HCEC 1CT (cell line): ENCODE results near the gene TTLL5.
"Not testable (repeated sequence)": the region's sequence is repeated elsewhere in the genome, so short reads cannot be mapped to it uniquely, and the experiment has no call there.

Experiments
- DNase-seq: peaks from one replicate; pipeline ENCODE4 v3.0.0-alpha.2; 2017

Gene TTLL5

DNA sequence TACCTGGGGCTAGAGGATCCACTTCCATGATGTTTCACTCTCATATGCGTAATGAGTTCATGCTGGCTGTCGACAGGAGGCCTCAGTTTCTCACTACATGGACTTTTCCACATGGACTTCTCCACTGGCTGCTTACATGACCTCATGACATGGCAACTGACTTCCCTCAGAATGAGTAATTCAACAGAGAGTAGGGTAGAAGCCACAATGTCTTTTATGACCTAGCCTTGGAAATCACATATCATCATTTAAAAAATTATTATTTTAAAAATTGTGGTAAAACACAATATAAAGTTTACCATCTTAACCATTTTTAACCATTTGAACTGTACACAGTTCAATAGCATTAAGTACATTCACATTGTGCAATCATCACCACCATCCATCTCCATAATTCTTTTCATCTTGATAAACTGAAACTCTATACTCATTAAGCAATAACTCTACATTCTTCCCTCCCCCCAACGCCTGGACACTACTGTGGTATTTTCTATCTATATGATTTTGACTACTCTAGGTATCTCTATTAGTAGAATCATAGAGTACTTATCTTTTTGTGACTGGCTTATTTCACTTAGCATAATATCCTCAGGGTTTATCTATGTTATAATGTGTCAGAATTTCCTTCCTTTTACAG, 176.2 kb downstream of the TTLL5 start:
- DNase-seq = peak; percentile 68

DNA sequence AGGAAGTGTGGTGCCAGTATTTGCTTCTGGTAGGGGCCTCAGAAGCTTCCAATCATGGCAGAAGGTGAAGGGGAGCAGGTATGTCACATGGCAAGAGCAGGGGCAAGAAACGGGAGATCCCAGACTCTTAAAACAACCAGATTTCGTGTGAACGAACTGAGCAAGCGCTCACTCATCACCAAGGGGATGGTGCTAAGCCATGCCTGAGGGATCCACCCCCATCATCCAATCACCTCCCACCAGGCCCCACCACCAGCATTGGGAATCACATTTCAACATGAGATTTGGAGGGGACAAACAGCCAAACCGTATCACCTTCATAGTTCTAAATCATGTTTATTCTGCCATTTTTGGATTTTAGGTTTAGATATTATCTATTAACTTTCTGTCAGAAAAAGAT, 179.9 kb downstream of the TTLL5 start:
- no peak for DNase-seq

DNA sequence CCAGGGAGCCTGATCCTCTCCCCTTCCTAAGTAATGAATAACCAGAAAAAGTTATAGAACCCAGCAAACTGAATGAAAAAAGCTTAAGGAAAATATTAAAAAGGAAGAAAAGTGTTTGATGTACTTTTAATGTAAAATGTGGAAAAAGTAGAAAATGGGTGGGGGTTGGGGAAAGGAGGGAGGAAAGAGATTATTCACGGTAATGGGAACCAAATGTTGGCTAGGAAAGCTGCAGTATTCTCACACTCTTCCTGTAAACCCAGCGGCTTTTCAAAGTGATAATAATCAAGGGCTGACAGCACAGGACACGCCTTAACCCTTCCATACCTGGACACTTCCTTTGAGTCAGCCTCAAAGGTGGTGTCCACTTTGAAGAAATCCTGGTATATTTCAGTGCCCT, 181.5 kb downstream of the TTLL5 start:
- no peak for DNase-seq

DNA sequence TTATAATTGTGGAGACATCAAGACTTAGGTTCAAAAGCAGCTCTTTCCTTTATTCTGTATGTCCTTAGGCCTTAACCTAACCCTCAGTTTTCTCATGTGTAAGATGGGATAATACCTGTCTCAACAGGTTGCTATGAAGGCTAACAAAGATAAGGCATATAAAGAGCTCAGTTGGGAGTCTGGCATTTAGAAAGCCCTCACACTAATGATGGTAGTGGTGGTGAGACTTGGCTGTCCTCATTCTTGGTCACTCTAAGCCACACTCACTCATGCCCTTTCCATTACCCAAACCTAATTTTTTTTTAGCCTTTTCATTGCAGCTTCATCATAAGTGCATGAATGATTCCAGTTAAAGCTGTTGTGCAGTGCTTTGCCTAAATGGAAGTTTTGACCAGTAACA, 183.4 kb downstream of the TTLL5 start:
- no peak for DNase-seq

DNA sequence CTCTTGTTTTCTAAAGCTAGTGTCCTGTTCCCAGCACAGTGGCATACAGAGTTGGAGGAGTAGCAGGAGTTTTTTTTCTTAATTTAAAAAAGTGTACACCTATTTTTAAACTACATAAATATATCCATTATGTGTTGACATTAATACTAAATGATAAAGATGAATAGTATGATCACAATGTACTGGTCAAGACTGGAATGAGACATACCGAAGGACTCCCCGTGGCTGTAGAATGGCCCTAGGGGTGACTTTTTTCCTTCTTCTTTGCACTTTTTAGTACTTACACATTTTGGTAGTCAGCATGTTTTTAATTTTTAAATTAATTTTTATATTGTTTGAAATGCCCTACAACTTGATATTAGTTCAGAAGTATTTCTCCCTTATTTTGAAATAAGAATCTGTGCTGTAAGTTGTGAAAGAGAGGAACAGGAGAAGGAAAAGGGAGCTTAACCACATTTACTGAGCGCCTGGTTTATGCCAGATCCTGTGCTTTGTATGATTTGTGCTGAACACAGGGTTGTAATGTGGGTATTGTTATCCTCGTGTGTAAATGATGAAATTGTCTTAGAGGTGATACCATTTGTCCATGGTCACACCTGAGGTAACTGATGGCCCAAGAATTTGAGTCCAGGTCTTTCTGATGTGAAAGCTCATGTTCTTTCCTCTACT, 184.2 kb downstream of the TTLL5 start:
- no peak for DNase-seq

DNA sequence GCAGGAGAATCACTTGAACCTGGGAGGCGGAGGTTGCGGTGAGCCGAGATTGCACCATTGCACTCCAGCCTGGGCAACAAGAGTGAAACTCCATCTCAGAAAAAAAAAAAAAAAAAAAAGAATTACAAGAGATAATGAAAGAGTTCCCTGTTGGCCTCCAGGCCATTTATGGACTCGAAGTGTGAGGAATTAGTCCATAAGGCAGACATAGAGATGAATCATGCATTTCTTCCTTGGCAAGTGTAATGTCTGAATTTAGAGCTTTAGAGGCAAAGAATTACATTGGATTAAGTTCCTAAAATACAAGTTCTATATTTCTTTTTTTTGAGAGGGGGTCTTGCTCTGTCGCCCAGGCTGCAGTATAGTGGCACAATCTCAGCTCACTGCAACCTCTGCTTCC, 185.6 kb downstream of the TTLL5 start:
- DNase-seq = not testable (repeated sequence)

DNA sequence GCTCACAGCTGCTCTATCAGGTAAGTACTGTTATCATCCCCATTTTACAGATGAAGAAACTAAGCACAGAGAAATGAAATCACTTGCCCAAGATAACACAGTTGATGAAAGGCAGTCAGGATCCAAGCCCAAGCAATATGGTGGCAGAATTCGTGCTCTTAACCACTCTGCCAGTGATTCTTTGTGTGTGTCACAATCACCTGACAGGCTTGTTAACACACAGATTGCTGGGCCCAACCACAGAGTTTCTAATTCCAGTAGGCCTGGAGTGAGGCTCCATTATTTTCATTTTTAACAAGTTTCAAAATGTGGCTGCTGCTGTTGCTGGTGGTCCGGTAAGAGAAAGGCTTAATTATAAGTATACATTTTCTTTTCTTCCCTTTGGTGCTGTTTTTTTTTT, 186.5 kb downstream of the TTLL5 start:
- no peak for DNase-seq

DNA sequence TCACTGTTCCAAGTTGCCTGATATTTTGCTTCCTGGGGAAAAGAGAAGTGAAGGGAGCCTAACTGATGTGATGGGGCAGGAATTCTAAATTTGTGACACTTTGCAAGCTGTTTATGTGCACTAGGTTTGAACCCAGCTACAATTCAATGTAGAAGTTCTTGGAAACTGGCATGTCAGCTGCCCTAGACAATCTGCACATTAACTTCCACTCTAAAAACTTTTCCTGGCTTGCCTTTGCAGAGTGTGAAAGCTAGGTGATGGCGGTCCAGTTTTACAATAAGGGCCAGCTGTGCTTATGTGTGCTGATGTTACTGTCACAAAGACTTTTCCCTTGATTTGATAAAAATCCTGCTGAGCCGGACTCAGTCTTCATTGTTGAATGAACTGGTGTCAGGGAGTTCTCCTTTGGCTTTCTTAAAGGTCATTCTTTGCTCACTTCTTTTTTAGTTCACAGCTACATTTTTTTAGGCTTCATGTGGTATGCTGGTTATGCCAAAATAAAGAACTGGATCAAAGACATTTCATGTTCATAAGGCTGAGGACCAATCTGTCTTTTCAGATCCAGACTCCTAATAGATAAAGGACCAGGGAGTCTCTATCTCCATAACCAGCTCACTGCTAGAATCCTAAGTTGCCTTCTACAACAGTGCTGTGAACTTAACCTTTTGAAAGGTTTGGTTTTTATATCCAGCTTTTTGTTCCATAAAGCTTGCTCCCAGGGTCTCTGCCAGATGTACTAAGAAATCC, 187.3 kb downstream of the TTLL5 start:
- DNase-seq = no peak

DNA sequence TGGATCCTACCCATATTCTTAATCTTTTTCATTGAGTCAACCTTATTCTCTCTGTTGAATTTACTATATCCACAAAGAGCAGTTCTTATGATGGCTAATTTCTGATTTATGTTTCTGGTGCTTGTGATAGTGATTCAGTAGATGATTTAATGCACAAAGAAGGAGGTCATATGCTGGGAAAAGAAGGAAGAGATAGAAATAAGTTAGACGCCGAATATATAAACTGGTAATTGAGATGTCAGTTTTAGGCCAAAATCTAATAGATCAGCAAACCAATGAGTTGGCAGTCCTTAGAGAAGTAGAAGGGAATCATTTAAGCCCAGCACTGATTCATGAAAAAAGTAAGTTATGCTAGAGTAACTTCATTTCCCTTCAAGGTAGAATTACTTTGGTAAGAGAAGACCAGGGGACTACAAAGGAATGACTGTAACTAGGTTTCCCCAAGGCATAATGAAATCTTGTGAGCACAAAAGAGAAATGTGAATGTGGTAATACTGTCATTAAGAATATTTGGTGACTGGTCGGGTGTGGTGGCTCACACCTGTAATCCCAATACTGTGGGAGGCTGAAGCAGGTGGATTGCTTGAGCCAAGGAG, 188.4 kb downstream of the TTLL5 start:
- no peak for DNase-seq

DNA sequence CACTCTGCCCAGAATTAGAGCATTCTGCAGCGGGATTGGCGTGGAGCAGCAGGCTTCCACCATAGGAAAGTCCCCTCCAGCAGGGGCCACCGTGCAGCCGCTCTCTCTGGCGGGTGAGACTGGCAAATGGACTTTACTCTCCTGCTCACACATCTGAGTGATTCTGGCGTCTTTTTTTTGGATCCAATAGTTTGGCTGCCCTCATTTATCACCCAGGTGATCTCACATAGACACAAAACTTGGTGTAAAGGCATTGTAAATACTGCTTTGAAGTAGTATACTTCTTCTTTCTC, 190.5 kb downstream of the TTLL5 start:
- no peak for DNase-seq

DNA sequence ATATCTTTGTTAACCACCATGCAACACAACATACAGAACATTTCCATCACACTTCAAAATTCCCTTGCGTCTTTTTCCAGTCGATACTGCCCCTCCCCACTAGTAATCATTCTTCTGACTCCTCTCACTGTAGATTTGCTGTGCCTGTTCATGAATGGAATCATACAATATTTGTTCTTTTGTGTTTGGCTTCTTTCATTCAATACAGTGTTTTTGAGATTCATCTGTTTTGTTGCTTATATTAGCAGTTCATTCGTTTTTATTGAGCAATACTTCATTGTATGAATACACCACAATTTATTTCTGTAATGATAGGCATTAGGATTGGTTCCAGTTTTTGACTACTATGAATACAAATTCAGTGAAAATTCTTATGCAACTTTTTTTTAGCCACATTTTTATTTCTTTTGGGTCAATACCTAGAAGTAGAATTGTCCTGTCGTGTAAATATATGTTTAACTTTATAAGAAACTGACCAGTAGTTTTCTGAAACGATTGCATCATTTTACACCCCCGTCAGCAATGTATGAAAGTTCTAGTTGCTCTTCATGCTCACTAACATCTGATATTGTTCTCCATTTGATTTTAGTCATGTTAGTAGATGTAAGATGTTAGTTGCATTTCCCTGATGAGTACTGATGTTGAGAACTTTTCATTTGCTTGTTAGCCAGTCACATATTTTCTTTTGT, 193.2 kb downstream of the TTLL5 start:
- DNase-seq = no peak

DNA sequence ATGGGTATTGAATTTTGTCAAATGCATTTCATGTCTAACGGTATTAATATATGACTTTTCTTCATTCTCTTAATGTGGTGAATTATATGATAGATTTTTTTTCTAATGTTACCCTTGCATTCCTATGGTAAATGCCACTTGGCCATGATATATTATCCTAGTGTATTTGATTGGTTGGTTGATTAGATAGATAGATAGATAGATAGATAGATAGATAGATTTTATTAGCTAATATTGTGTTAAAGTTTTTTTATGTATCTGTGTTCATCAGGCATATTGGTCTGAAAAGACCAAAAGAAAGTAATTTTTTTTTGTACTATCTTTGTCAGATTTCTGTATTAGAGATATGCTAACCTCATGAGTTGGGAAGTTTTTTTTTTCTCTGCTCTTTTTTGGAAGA, 196.2 kb downstream of the TTLL5 start:
- DNase-seq = no peak

DNA sequence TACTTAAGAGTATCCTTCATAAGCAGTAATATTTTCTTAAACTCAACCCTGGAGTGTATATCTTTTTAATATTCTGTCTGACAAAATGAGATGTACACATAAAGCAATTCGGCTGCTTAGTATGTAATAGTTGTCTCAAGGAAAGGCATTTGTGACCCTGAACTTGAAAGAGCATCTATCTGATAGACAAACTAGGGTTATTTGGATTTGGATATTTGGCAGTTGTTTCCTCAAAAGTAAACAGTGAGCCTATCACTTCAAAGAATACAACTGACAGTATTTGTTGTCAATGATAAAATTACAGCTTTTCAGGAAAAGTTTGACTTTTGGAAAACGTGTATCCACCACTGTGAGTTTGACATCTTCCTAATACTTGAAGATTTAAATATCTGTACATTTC, 197.3 kb downstream of the TTLL5 start:
- no peak for DNase-seq

DNA sequence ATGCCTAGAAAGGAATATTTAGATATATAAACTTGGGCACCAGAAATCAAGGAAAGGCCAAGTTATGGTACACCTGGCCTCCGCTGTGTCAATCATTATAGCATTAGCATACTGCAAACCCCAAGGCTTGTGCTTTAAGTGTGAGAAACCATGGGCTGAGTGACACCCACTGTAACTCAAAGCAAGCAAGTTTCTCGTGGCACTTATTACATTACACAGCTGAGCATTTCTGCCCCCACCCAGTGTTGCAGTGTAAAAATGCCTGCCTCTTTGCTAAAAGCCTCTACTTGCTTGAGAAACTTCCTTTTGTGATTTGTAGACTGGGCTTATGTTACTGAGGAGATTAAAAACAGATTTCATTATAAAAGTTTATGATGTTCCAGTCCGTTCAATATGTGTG, 198.7 kb downstream of the TTLL5 start:
- DNase-seq = no peak

DNA sequence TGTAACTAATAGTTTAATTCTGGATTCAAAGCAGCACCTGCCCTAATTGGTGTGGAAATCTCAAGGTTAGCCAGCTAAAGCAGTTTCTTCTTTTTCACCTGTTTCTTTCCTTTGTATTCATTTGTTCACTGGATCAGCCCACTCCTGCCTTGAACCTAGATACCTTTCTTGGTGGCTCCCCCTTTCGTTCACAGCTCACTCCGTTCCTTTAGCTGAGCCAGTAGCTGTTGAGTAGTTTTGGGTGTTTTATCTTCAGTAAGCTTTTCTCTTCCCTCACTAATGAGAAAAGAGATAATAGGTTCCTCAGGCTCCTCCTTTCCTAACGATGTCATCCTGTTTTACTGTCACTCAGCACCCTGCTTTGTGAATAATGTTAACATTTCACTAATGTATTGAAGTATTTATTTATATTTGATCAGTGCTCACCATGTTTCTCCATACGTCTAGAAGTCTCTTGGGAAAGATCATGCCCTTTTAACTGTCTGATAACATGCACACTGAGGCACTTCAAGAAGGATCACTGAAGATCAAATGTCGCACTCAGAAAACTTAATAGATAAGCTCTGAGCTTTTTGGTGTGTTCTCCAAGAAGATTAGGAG, 199.6 kb downstream of the TTLL5 start:
- DNase-seq = no peak

DNA sequence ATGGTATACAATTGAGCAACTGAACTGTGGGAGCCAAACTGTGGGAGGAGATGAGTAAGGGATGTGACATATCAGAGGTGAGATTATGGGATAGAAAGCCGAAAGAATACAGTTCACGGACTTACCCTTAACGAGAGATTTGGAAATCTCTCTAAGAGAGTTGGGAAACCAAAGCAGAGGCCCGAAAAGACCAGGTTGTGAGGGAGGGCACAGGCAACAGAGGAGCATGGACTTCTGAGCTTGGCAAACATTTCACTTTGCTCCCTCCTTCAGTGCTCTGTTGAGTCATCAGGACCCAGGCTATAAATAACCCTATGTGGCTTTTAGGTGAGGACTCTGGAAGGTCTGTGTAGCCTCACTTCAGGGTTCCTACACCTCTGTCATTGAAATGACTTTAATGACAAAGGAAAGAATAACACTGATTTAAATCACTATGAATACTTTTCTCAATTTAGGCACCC, 200.1 kb downstream of the TTLL5 start:
- DNase-seq = peak; percentile 81

DNA sequence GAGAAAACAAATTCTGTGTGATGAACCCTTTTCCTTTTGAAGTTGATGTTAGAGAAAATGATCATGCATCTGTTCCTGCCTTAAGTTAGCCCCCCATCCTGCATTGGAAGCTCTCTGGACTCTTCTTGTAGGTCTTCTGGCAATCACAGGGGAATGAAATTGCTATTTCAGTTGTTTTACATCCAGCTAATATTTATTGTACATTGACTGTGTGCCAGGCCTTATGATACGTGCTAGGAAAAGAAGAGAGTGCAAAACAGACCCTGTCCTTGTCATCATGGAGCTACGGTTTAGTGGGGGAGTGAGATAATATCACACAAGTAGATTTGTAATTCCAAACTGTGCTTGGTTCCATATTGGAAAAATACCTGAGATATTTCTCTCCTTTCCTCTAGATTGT, 202.2 kb downstream of the TTLL5 start:
- DNase-seq = no peak

DNA sequence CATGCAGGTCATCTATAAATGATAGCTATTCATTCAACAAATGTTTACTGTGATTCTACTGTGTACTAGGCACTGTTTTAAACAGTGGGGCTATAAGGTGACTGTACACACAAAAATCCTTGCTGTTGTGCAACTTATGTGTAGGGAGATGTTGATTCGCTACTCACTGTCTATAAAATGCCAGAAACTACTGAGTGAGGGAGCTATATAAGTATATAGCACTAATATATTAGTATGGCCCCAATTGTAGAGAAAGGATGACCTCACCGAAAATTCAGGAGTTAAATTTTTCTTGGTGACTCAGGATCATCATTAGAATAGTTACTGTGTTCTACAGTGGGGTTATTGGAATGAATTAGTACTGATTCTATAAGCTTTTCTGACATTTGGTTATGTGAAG, 203.3 kb downstream of the TTLL5 start:
- DNase-seq = peak; percentile 93

DNA sequence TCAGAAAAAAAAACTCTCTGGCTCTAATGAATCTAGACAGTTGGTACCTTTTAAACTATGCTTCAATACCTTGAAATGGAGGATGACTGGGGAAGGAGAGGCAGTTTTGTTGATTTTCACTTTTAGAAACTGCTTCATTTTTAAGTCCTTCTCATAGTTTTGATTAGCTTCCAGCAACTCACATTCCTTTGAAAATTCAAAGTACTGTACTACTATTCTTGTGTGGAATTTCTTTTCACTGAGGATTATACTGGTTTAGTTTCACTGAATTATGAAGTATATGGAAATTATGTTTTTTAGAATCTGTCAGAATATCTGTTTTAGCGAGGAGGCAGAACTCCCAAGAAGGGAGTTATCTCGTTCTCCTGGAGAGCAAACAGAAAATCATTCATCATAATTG, 204.5 kb downstream of the TTLL5 start:
- no peak for DNase-seq

DNA sequence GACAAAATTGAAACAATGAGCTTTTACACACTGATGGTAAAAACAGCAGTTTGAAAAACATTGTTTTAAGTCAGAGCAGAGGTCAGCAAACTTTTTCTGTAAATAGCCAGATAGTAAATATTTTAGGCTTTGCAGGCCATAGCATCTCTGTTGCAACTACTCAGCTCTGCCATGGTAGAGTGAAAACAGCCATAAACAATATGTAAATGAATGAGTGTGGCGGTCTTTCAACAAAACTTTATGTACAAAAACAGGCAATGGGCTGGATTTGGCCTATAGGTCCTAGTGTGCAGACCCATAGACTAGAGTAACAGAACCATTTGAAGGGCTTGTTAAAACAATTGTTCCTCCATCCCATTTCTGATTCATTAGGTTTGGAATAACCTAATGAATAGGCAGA, 205.9 kb downstream of the TTLL5 start:
- no peak for DNase-seq

DNA sequence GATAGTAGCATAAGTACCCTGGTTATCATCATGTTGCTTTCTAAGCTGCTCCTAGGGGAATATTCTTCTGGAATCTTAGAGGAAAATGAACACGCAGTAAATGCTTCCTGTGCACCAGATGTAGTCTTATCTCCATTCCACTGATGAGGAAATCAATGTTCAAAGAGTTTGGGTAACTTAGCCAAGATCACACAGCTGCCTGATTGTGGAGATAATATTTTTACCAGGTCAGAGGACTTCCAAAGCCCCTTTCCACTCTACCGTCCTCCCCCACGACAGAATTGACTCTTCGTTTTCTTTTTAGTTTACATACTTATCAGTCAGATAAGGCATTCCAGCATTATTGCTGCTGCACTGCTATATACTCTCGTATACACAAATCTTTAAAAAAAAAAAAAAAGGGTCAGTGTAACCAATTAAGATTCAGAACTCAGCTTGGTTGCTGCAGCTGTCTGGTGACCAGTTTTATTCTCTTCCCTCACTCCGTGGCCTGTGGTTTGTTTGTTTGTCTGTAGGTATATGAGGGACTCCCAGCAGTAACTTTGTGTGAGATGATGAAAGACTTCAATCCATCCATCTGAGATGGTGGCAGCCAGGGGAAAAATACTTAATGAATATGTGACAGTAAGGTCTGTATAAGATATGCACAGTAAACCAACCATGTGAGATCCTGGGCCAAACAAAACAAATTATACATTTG, 210.3 kb downstream of the TTLL5 start:
- DNase-seq = no peak

DNA sequence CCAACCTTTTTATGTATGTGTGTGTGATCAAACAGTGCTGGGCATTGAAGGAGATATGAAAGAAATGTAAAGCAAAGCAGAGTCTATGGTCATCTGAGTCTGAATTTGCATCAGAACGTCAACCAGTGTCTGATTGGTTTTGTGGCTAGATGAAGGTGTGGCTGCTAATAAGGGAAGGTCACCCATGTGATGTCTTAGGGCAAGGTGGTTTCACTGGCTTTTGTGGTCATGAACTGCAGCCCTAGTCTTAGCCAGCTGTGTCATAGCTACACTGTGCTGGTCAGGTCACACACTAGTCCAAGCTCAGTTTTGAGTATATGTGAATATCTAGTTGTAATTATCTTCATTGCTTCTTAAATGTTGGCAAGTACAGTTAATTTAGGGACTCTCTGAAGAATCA, 214.9 kb downstream of the TTLL5 start:
- DNase-seq = no peak
